ENCODE data around the gene SYTL2.

- TF ChIP-seq CTCF (conservative IDR thresholded peaks at IDR 0.05; ENCODE audit: low read depth, low read length), result no peak
- no peak for TF ChIP-seq EZH2 (IDR thresholded peaks at IDR 0.05; ENCODE audit: low read length, unreplicated experiment)
- no peak for TF ChIP-seq EZH2phosphoT487 (IDR thresholded peaks at IDR 0.05; ENCODE audit: borderline replicate concordance, low read length)
Observed at GRCh38 chr11:85764796-85765195, 46.1 kb downstream of the SYTL2 start.

Data from PC-3 (cell line).